ENCODE results near the gene GCSAM.

The GCSAM gene

DNA sequence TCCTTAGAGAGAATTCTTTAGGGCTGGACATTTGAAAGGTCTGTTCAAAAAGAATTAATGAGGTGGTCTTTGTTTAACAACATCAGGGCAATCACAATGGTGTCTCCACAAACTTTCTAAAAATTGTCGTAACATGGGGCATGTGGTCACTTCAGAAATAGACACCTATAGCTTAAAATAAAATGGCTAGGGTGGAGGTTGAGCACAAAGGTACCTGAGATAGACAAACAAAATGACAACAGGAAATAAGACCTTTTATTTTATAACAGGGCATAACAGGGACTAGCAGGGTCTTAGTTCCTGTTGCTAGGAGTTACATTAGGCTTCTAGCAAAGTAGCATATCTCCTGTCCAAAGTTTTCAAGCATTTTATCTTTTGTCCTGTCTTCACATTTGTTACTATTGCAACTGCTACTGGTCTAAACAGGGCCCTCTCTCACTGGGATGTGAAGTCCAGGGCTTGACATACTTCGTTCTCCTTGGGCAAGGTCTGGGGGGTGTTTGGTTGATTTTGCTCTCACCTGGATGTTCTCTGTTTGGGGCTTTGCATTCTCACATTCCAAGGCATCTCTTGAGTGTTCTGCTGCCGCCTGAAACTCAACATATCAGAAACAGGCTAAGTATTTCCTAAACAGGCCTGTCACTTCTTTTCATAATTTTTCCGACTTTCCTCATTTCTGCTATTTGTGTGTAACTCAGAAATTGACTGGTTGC is 3.0 kb downstream of the GCSAM start:
- no peak for DNase-seq (ENCODE audit: low spot score)

DNA sequence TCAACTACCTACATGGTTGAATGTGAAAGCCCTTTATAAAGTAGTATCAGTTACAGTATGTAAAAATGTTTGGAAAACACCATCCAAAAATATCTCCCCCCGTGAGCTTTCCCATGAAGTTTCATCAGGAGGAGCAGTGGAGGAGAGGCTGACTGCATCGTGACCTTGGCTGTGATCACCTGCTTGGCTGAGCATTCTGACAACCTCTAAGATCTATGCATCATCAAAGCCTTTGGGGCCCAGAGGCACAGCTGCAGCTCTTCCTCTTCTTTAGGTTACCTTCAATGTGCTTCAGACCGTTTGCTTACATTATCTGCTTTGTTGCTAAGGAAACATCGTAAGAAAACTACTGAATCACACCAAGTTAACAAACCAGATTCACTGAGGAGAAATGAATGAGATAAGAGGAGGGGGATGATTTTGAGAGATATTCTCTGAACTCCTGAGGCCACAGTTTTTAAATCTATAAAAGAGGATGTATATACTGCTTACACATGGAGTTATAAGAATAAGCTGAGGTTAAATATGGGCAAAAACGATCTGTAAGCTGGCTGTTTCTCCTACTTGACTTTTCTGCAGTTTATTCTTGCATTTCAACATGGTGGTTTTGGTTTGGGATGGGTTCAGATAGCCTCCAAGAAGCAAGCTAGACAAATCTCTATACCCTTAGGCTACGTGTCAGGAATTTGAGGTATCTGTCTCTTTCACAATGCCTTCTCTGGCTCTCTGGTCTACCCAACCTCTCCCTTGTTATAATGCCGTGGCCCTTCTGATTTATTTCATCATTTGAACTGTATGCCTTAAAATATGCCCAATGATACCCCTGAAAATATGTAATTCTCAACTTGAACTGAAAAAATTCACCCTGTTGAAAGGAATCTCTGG is 4.0 kb downstream of the GCSAM start:
- DNase-seq (ENCODE audit: low spot score), result no peak

DNA sequence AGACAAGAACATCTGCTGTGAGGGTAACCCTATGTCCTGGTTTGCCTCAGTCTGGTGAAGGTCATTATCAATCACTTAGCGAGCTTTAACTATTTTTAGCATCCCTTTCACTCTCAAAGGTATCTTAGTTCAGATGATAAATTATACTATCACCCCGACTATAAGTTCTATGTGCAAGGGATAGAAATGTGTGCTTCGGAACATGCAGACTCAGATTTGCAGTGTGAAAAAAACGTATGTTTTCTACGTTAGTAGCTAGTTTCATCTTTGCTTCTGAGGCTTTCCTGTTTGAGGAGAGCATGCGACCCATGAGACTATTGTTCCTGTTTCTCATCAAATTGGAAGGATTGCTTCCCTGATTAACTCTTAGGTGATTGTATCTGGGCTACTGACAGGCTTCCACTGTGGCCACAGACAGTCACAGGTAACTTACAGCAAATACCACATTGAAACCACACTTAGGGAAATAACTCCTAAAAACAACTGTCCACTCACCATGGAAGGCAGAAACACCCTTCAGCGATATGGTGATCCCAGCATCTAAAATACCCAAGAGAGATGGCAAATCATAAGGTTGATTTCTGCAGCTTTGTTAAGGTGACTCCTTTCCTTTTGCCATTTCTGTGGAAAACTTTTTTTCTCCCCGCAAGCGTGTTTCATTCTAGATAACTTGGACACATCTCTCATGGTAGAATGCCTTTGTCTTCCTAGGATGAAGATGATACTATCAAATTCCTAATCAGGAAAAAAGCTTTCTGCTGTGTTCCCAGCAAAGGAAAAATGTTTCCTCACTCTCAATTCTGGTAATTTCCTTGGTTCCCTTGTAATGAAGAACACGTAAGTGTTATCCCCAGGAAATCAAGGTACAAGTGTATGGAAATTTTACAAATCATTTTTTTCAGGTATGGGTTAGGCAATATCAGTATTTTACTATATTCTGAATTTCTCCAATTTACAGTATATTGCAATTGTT is 5.2 kb downstream of the GCSAM start:
- no peak for DNase-seq (ENCODE audit: low spot score)

DNA sequence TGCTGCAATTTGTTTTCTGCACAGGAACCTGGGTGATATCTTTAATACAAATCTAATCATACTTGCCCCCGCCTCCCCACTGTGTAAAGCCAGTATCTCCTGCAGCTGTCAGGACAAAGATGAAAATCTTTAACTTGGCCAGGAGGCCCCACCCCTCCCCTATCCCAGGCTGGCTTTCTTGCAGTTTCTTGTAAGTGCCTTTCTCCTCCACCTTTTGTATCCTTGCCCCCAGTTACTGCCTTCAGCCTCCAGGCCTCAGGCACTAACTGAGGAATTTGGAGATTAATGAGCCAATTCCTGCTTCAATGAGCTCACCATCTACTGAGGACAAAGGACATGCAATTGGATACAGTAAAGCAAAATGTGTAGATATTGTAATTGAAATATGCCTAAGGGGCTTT is 6.5 kb downstream of the GCSAM start:
- no peak for DNase-seq (ENCODE audit: low spot score)

DNA sequence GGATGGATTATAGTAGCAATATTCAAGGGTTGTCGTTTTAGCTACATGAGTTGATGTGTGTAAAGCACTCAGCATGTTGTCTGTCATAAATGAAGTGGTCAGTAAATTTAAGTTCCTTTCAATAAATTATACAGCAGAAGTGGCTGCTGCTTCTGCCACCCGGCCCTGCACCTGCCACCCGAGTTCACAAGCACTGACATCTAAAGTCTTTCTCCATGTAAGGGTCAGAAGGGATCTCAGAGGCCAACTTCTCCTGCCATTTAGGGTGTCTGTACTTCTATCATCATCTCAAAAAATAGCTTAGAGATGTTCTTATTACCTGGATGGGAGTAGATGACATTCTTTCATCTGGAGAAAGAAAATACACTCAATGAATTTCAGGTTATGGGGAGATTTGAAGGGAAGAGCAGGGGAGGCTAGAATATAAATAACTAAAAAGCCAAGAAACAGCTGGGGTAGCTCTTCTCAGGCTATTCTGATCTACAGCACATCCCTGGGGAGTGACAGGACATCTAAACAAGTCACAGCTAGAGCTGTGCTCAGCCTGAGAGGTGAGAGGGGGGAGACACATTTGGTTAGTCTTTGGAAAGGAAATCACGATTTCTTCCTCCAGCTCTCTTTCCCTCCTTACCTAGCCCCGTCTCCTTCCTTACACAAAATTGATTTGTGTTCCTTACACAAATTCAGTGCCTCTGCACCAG is 8.0 kb downstream of the GCSAM start:
- no peak for DNase-seq (ENCODE audit: low spot score)

DNA sequence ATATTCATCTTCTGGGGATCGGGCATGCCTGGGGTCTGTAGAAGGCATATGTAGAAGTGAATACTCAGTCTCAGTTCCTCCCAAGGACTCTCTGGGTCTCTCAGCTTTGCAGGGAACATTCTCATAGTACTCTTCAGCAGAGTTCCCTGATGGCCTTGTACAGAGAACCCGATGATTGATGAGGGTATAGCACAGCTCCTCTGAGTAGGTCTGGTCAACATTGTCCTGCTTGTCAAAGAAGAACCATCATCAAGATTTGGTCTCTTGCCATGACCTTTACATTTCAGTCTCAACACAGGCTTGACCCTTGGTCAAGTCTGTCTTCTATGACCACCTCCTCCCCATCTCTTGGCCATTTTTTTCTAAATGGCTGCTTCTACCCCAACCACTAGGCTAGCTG is 9.5 kb downstream of the GCSAM start:
- DNase-seq (ENCODE audit: low spot score), result no peak

DNA sequence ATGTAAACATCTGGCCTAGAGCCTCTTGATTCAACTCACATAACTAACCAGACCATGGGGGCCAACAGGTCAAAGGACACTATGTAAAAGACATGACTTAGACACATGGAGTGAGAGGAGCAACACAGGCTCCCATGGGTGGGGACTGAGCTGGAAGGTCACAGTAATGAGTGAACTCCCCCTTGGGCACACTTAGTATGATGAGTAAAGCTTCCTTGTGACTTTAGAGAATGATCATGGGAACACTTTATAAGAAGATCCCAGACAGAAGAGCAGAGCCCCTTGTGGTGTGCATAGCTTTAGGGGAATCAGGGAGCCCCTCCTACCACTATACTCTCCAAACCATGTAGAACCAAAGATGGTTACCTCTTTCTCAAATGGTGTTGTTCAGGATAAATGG is 10.2 kb downstream of the GCSAM start:
- no peak for DNase-seq (ENCODE audit: low spot score)

DNA sequence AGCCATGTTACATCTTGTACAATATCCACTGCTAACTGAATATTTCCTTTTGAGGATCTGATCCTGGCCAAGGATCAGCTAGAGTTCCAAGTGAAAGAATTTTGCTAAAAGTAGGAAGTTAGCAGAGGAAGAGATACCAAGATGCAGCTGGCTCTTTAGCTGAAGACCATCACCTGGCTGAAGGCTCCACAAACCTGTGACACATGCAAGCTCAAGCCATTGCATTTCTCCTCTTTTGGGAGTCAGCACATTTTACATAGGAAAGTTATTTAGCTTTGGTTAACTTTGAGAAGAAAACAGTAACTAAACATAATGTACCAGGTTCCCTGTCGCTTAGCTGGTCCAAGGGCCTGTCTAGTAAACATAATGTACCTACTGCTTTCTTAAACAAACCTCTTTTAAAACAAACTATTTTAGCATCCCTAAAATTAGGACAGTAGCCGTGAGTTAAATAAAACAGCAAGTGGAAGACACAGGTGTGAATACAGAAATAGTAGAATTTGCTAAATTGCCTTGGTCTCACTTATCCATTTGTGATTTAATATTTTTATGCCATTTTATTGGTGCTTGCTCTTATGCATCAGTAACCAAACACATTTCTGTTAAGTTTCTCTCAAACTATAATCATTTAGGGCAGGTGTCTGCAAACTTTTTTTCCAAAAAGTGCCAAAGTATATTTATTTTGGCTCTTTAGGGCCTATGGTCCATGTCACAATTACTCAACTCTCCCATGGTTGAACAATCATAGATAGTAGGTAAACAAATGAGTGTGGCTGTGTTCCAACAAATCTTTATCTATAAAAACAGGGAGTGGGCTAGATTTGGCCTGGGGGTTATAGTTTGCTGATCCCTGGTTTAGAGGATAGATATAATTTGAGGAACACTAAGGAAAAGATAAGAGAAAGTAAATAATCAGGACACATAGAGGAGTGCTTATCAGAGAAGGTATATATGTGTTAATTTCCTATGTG is 11.2 kb downstream of the GCSAM start:
- DNase-seq (ENCODE audit: low spot score), result no peak

DNA sequence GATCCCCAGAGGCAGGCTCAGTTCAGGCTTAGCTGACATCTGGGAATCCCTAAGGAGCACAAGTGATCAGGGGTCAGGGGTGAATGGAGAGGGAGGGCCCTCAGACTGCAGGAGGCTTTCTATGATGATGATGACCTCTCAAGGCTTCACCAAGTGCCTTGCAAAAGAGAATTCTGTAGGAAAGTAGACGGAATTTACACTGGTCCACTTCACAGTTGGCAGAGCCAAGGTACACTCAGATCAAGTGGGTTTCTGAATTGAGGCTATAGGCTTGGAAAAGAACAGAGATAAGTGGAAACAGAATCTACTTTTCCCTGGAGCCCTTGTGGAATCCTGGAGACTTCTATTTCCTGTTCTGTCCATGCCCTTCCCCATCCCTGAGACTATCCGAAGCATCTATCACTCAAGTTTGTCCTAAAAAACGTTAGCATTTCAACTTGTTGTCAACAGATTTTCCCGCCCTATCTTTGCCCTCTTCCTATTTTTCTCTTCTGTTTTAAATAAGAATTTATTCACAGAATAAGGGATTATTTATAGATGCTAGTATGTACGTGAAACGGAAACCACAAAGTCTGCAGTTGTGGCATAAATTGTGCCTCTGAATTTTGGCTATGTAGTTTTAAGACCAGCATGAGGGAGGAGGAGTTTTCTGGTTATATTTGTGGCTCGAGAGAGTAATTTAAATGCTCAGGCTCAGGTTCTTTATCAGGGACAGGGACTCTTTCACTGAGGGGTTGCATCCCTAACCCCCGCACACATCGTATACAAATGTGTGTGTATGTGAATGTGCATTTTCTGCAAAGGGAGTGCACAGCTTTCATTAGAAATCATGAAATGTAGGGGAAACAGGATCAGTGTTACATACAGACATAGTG is 12.8 kb downstream of the GCSAM start:
- DNase-seq (ENCODE audit: low spot score), result no peak

DNA sequence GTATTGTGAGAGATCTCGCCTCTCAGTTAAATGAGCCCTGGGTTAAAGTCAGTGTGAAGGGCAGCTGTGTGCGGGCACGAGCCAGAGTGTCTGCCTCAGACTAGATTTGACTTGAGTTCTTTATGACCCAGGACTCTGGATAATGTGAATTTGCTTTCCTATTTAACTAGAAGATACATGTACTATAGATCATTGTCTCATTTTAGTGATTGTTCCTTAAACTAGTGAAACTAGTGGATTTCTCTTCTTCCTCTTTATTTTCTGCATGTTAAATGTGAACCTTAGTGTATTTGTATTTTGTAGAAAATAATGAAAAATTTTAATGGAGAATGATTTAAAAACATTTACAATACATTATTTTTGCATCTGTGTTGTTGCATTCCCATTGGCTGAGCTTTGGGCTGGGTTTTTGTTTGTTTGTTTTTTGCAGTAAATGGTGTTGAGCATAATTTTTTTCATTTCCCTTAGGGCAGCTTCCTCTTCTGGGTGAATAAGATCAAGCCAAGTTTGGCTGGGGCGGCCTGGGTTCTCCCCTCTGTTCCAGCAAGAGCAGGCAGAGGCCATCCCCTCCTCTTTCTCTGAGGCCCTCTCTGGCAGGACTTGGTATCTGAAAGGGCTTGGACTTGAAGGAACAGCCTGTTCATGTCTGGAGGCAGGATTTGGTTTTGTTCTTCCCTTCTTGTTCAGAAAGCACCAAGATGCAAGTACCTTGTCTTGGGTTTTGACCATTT is 15.0 kb downstream of the GCSAM start:
- DNase-seq (ENCODE audit: low spot score), result no peak

DNA sequence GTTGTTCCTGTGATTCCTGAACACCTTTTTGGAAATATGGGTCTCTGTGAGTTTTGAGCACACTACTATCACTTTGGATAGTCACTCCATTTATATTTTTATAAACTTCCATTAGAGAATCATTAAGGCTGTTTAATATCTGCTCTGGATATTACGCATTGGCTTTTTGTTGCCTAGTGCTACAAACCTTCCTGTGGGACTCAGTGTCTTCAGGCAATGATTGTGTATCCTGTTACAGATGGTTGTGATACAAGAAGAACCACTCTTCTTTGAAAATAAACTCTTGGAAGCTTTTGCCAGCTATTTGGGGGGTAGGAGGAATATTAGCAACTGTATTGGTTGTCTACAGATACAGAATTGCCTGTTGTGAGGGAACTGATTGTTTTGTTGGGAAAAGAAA is 15.6 kb downstream of the GCSAM start:
- DNase-seq (ENCODE audit: low spot score), result no peak

DNA sequence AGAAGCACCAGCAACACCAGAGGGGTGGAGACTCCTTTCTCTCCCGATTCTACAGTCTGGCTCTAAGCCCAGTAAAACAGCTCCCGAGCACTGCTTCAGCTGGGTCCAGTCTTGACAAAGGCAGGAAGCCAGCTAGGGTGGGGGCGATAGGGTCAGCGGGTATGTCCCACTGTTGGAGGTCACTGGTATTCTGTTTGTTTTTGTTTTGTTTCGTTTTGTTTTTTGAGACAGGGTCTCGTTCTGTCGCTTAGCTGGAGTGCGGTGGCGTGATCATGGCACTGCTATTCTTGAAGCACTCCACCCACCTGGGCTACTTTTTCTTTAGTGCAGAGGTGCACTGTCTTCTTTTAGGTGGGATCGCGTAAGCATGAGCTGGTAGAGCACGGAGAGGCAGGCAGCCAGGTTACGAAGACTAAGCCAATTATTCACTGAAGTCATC is 16.3 kb downstream of the GCSAM start:
- no peak for DNase-seq (ENCODE audit: low spot score)

DNA sequence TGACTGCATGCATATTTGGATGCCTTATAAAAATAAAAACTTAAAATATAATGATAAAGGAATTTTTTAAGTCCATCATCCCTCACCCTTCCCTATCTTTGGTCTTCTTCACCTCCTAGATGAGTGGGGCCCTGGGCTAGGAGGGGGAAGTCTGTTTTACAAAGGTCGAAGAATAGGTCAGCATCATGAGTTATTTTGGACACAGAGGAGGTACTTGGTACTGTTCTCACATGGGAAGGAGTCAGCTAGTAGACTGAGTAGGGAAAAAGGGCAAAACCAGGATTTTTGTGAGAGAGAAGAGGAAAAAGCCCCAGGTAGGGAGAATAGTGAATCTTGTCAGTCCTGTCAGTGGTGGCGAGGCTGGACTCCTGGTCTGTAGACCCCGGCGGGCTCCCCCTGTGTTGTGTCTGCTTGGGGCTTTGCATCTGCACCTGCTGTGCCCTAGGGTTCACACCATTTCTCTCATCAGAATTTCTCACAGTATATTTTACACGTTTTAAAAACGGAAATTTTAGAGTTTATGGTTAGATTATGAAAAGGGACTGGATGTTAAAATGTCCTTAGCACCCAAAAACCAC is 17.2 kb downstream of the GCSAM start:
- no peak for DNase-seq (ENCODE audit: low spot score)

DNA sequence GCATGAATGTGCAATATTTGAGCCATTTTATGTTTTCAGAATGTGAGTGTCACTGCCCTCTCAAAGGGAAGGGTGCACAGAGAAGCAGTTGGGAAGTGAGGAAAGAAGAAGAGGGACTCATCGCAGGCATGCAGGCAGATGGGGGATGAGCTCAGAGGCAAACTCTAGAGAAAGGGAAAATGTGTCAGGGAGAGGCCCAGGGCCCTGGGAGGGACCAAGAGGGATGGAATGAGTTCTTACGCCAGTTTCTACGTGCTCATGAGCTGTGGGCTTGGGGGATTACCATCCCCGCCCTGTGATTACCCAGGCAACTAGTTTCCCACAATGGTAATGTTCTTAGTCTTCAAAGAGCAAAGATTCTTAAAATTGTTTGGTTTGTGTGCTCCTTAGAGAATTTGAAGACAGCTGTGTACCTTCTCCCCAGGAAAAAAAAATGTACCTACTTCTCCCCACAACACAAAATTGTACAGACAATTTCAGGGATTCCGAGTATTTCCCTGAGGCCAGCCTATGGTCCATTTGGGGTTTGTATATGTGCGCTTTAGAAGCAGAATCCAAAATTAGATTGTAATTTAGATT is 17.8 kb downstream of the GCSAM start:
- DNase-seq (ENCODE audit: low spot score), result no peak

DNA sequence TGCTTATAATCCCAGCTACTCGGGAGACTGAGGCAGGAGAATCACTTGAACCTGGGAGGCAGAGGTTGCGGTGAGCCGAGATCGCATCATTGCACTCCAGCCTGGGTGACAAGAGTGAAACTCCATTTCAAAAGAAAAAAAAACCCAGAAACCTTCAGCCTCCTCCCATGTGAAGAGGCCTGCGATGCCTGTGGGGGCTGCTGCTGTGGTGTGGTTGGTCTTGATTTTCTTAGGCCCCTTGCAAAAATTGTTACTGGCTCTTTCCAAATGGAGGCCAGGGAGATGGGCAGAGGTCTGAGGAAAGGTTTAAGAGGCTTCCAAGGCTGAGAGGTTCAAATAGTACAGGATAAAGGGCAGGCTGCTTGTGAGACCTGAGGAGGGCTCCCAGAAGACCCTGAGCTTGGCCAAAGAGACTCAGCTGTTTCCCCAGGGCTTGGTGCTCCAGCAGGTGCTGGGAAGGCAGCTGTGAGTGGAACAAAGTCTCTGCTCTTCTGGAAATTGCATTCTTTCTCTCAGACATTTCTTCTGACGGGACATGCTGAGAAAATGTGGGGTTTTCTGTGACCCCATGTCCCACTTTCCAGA is 18.4 kb downstream of the GCSAM start:
- no peak for DNase-seq (ENCODE audit: low spot score)

DNA sequence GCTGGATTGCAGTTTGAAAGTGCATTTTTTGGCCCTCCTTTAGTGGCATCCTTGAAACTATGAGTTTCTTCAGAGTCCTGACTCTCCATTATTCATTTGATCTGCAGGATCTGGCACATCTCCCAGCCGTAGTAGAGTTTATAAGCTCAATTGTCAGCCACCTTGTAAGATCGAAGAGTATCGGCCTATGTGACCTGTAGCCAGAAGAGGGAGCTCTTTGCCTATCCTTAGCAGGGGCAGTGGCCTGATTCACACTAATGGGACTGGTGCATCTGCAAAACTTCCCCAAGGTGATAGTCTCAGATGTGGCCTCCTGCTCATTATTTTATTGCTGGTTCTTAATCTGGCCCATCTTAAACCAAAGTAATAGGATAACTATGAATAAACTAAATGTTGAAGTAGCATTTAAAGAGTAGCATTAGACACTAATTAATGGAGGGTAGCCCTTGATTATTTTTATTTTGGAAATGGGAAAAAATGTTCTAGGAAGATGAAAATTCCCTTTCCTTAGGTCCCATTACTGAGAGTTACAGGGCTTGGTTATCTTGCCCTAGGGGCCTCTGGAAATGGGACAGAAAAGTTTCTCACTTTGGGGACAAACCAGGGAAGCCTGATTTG is 21.2 kb downstream of the GCSAM start:
- DNase-seq (ENCODE audit: low spot score), result peak; percentile 51

DNA sequence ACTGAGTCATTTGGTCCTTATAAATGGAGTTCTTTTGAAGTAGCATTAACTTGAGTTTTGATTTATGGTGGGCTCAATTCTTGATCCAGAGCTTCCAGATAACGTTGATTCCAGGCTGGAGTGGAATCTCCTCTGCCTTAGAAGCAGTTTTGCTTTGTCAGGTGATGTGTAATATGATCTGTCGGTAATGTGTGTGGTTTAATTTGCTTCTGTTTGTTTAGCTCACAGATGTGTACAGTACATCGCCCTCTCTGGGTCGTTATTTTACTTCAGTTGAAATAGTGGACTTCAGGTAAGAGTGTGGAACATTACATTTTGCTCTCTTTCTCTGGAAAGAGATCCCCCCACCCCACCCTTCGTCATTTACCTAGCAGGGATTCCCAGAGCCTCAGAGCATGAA is 23.7 kb downstream of the GCSAM start:
- no peak for DNase-seq (ENCODE audit: low spot score)

All from LoVo (cell line).